GM18519 (cell line): Measurements from ENCODE around the gene YWHAH.

Source experiments
- ATAC-seq: cut with Tn5 transposase; IDR thresholded peaks from one replicate; pipeline ENCODE4 v1.9.1; 2021; ENCODE audit warnings: mild to moderate bottlenecking, moderate library complexity; ENCODE audit not compliant: unreplicated experiment, low FRiP score

YWHAH gene

GRCh38 chr22:31943978-31944699 lies at the start of gene YWHAH:
Gene YWHAH, plus strand, starts transcription at chr22:31944535. Its CDS starts 199 bp downstream, at chr22:31944734.
- peak; percentile 59 for ATAC-seq

GRCh38 chr22:31895411-31896123 lies 48.8 kb upstream of the YWHAH start:
- no peak for ATAC-seq

DNA sequence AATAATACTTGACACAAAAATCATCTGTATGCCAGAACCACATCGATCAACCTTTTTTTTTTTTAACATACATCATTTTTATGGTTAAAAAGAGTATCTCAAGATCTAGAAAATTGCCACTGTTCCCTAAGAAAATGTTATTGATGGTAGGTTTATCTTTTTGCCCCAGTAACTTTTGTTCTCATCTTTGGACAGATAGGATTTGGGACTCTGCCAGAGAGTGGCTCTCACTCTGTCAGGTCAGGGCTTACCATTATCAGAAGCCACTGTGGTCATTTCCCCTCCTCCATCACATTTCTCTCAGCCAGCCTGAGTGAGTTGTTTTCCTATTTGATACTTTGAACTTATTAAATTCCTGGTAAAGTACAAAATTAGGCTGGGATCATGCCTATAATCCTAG lies 47.9 kb upstream of the YWHAH start:
- ATAC-seq = no peak

DNA sequence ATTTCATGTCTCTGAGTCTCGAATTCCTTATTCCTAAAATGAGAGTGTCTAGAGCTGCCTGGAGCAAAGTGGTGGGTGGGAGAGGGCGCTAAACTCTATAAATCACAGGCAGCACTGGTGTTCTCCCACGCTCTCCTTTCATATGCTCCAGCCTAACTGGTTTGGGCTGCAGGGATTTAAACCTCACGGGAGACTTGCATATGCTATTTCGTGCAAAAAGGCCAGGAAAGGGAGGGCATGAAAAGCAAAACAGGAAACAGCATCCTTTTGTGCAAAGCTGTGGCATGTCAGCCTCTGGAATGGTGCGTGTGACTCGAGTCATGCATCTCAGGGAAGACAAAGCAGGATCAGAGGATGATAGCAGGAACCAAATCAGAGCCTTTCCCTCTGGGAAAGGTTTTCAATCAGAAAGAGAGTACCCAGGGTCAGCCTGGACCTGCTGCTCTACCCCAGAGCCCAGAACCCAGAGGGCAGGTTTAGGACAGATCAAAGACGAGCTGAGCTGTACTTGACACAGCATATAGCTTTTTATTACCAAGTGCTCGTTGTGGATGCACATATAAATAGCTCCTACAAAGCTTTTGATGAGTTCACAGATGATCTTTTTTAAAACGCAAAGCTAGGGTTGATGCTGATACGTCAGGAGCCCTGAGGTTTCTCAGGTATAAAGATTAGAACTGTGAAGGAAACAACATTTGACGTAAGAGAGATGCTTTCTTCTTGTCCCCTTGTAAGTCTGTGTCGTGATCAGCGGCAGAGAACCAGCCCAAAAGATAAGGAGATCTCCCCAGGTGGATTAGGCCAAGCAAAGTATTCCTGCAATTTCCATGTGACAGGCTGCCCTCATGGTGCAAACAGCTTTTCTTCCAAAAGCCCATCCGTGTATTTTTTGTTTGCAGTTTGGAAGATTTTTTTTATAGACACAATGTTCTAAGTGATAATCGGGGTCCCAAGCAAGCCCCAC lies 46.2 kb upstream of the YWHAH start:
- ATAC-seq = no peak

GRCh38 chr22:31898926-31899325 lies 45.4 kb upstream of the YWHAH start:
- ATAC-seq = no peak

DNA sequence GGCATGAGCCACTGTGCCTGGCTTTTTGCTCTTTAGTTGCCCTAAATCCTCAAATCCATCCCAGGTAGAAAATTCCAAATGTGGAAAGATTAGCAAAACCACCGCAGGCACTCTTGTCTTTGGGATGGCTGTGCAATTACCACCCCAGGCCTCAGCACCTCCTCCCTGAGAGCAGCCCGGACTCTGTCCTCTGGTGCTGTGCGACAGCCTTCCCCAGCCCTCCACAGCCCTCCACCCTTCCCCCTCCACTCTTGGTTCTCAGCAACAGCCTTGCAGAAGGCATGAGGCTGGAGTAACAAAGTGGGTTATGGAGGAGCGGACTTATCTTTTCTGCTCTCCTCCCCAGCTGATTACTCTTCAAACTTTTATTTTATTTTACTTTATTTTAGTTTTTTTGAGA lies 44.7 kb upstream of the YWHAH start:
- ATAC-seq = no peak

DNA sequence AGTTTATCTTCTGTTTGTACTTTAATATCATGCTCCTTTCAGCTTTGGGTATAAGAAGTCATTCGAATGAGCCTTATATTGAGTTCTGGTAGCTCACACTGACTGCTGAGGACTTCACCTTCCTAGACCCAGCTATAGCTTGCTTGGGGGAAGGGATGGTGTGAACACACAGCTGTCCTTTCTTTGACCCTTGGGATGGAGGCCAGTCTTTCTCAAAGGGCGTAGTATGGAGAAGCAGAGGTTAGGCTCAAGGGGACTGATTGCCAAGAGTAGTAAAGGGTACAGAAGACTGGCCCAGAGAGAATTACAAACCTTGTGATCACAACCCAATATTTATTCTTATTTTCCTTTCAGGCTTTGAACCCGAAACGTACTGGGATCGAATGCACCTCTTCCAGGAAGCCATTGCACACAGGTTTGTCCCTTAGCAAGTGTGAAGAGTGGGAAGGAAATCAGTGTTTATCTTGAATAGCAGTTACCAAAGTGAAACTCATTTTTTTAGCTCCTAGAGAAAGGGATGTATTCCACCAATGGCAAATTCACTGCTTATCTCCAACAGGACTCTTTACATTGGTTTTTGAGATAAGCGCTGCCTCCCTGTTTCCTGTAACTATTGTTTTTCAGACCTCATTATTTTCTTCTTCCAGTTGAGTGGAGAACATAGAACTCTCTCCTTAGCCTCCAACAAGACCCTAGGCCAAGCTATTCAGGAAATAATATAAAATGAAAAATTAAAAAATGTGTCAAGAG lies 42.8 kb upstream of the YWHAH start:
- no peak for ATAC-seq

GRCh38 chr22:31904651-31905050 lies 39.7 kb upstream of the YWHAH start:
- ATAC-seq = no peak

- ATAC-seq = no peak
Observed at GRCh38 chr22:31905356-31905755, 39.0 kb upstream of the YWHAH start.

GRCh38 chr22:31906086-31906485 lies 38.2 kb upstream of the YWHAH start:
- no peak for ATAC-seq

- ATAC-seq = no peak
Observed at GRCh38 chr22:31906569-31906968, 37.8 kb upstream of the YWHAH start.

DNA sequence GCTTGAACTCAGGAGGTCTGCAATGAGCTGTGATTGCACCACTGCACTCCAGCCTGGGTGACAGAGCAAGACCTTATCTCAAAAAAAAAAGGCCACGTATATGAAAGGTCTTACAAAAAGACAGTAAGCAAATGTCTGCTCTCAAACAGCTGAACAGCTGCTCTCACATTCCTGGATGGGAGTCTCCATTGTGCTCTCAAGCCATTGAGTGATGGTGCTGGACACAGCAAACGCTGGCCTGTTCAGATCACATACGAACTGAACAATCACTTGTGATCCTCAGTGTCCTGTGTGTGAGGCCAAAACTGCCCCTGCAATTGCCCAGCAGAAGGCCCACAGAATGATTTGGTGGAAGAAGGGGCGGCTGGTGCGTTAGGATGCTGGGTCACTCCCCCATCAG lies 34.4 kb upstream of the YWHAH start:
- ATAC-seq = no peak

- ATAC-seq = no peak
Observed at GRCh38 chr22:31911565-31912406, 32.5 kb upstream of the YWHAH start.

DNA sequence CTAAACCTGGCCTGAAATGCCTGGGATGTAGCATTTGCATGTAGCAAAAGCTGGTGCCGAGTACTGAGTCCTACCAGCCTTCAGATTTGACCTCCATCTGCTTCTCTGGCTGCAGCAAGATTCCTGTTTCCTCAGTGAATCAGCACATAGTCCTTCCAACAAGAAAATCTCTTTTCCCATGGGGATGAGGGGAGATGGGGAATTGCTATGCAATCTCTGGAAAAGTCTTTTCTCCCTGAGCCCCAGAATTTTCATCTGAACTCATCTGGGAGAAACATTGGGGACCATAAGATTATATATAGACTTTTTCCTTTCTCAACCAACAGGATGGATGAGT lies 32.0 kb upstream of the YWHAH start:
- no peak for ATAC-seq

DNA sequence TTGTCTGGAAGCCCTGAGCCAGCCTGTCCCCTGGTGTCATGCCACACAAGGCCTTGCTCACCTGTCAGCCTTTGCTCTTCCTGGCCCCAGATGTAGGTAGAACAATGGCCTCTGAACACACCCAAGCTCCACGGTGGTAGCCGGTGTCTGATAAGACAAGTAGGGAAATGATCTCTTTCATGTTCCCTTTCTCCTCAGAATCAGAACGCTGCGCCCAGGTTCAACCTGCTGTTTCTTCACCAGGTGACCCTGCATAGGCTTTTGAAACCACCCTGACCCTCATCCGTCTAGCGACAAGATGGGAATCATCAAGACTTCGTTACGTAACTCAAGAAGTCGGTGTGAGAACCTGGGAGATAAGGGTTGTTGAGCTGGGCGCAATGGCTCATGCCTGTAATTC lies 28.7 kb upstream of the YWHAH start:
- ATAC-seq = no peak

- no peak for ATAC-seq
Observed at GRCh38 chr22:31917227-31917921, 27.0 kb upstream of the YWHAH start.

DNA sequence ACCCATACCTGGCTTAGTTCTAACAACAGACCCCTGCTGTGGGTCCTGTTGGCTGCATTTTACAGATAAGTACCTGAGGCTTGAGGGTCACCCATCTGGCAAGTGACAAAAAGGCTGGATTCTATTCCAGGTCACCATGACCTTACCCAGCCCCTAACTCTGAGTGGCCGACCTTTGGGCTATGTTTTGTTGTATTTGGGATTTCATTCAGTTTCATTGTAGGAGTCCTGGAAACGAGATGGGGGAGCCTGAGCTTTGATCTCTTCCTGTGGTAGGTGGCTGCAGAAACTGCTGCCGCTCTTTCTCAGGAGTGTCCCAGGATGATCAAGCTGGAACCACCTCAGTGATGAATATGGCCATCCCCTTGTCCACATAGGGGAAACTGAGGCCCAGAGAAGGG lies 24.6 kb upstream of the YWHAH start:
- no peak for ATAC-seq

DNA sequence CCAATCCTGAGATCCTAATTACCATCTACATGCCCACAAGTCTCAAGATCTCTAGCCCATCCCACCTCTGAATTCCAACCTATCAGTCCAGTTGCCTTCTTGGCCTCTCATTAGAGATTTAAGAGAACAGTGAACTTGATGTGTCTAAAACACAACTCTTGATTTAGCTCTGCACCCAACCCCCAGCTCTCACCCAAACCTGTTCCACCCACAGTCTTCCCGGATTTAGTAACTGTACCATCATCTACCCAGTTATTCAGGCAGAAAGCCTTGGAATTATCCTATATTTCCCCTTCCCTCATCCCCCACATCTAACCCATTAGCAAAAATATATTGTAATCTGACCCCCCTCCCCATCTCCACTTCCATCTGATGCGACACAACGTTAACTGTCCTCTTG lies 24.0 kb upstream of the YWHAH start:
- ATAC-seq = no peak

- ATAC-seq = no peak
Observed at GRCh38 chr22:31921106-31921505, 23.2 kb upstream of the YWHAH start.
